Measurements from ENCODE around the gene SLC17A4.

DNA sequence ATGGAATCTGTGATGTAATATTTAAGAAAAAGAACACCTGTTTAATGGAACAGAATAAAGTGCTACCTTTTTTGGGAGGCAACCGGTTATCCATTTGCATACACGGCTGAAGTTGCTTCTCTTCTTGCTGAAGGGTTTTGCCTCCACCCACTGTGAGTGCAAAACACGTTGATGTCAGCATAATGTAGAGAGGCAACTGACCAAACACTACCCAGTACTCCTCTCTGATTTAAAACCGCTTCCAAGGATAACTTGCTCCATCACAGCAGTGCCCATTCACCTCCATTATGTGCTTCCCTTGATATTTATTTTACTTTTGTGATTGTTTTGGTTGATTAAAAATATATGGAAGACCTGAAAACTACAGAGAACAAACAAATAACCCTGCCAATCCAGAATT lies 75.9 kb downstream of the SLC17A4 start:
- TF ChIP-seq, protein P1, sequence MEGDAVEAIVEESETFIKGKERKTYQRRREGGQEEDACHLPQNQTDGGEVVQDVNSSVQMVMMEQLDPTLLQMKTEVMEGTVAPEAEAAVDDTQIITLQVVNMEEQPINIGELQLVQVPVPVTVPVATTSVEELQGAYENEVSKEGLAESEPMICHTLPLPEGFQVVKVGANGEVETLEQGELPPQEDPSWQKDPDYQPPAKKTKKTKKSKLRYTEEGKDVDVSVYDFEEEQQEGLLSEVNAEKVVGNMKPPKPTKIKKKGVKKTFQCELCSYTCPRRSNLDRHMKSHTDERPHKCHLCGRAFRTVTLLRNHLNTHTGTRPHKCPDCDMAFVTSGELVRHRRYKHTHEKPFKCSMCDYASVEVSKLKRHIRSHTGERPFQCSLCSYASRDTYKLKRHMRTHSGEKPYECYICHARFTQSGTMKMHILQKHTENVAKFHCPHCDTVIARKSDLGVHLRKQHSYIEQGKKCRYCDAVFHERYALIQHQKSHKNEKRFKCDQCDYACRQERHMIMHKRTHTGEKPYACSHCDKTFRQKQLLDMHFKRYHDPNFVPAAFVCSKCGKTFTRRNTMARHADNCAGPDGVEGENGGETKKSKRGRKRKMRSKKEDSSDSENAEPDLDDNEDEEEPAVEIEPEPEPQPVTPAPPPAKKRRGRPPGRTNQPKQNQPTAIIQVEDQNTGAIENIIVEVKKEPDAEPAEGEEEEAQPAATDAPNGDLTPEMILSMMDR (conservative IDR thresholded peaks at IDR 0.05; ENCODE audit: low read depth, low read length): no peak
- no peak for TF ChIP-seq EZH2 (IDR thresholded peaks at IDR 0.05; ENCODE audit: borderline replicate concordance, low read depth, low read length, poor library complexity, severe bottlenecking)
